Measurements from ENCODE around the gene RBL1. TPM values are rescaled to one million over a fixed set of nuclear protein-coding genes. Genes with fewer than 3 reads are reported as not detected.
A peak's percentile ranks its signal among the peaks of the same experiment; 100 is the strongest.
"Not testable (repeated sequence)": the region's sequence is repeated elsewhere in the genome, so short reads cannot be mapped to it uniquely, and the experiment has no call there.

Gene RBL1
- total RNA-seq, 6 experiments from 2014 or later: 1.8 to 3.9 (median 2.2) TPM

DNA sequence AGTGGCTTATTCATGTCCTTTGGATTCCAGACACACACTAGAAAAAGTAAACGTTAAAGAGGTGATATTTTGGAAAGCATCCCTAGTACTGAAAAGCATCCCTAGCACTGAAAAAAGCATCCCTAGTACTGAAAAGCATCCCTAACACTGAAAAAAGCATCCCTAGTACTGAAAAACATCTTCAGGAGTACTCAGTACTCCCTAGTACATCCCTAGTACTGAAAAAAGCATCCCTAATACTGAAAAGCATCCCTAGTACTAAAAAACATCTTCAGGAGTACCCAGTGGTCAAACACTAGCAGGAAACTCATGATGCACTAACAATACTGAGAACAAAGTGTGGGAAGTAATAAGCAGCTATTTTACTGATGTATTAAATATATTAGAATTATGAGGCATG is 98.7 kb downstream of the RBL1 start:
- intact Hi-C loops (cut with DNase I): no loop called here
- H3K36me3 ChIP-seq: no peaks in the 10 kb centered on the region
- WGBS (ENCODE audit: insufficient coverage, low coverage, low lambda C conversion rate, missing lambda C conversion rate): 47% methylated on average over 1 of the region's 1 CpG

DNA sequence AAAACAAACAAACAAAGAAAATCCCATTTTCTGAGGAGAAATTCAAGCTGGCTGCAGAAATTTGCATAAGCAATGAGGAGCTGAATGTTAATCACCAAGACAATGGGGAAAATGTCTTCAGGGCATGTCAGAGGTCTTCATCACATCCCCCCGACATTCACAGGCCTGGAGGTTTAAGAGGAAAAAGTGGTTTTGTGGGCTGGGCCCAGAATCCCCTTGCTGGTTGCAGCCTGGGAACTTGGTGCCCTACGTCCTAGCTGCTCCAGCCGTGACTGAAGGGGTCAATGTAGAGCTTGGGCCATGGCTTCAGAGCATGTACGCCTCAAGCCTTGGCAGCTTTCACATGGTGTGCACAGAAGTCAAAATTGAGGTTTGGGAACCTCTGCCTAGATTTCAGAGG is 101.6 kb downstream of the RBL1 start:
- H3K4me3 ChIP-seq; intact Hi-C loops (cut with DNase I); ATAC-seq; H3K27ac ChIP-seq; H3K27me3 ChIP-seq; H3K4me1 ChIP-seq; H3K36me3 ChIP-seq; H3K9me3 ChIP-seq; DNase-seq: not testable (repeated sequence)
- 100% methylated on average over 1 of the region's 4 CpGs for WGBS (ENCODE audit: insufficient coverage, low coverage, low lambda C conversion rate, missing lambda C conversion rate)

More for the DNA sequence above, 98.7 kb downstream of the RBL1 start:
- no peak overlapping the region for H3K27ac ChIP-seq
- DNase-seq (no peak), ATAC-seq (no peak)
- no peaks in the 10 kb centered on the region for H3K4me1 ChIP-seq
- no peaks in the 10 kb centered on the region for H3K27me3 ChIP-seq
- no peaks in the 10 kb centered on the region for H3K9me3 ChIP-seq
- TF ChIP-seq, protein P1, sequence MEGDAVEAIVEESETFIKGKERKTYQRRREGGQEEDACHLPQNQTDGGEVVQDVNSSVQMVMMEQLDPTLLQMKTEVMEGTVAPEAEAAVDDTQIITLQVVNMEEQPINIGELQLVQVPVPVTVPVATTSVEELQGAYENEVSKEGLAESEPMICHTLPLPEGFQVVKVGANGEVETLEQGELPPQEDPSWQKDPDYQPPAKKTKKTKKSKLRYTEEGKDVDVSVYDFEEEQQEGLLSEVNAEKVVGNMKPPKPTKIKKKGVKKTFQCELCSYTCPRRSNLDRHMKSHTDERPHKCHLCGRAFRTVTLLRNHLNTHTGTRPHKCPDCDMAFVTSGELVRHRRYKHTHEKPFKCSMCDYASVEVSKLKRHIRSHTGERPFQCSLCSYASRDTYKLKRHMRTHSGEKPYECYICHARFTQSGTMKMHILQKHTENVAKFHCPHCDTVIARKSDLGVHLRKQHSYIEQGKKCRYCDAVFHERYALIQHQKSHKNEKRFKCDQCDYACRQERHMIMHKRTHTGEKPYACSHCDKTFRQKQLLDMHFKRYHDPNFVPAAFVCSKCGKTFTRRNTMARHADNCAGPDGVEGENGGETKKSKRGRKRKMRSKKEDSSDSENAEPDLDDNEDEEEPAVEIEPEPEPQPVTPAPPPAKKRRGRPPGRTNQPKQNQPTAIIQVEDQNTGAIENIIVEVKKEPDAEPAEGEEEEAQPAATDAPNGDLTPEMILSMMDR (IDR thresholded peaks at IDR 0.05): no peak
- TF ChIP-seq POLR2A (IDR thresholded peaks at IDR 0.05): no peak
- no peak overlapping the region for H3K4me3 ChIP-seq

DNA sequence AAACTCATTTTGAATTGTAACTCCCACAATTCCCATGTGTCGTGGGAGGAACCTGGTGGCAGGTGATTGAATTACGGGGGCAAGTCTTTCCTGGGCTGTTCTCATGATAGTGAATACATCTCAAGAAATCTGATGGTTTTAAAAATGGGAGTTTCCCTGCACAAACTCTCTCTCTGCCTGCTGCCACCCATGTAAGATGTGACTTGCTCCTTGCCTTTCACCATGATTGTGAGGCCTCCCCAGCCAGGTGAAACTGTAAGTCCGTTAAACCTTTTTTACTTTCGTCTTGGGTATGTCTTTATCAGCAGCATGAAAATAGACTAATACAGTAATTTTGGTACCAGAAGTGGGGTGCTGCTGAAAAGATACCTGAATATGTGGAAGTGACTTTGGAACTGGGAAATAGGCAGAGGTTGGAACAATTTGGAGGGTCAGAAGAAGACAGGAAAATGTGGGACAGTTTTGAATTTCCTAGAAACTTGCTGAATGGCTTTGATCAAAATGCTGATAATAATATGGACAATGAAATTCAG is 102.9 kb downstream of the RBL1 start:
- no peak overlapping the region for H3K27ac ChIP-seq
- H3K4me1 ChIP-seq: no peaks in the 10 kb centered on the region
- no peaks in the 10 kb centered on the region for H3K36me3 ChIP-seq
- WGBS (ENCODE audit: insufficient coverage, low coverage, low lambda C conversion rate, missing lambda C conversion rate): 89% methylated on average over 4 of the region's 4 CpGs
- ATAC-seq: no peak
- intact Hi-C loops (cut with DNase I): no loop called here
- H3K27me3 ChIP-seq: no peaks in the 10 kb centered on the region
- H3K4me3 ChIP-seq: no peak overlapping the region
- no peaks in the 10 kb centered on the region for H3K9me3 ChIP-seq
- TF ChIP-seq POLR2A (IDR thresholded peaks at IDR 0.05): no peak
- TF ChIP-seq, protein P1 (IDR thresholded peaks at IDR 0.05): no peak
- no peak for DNase-seq

DNA sequence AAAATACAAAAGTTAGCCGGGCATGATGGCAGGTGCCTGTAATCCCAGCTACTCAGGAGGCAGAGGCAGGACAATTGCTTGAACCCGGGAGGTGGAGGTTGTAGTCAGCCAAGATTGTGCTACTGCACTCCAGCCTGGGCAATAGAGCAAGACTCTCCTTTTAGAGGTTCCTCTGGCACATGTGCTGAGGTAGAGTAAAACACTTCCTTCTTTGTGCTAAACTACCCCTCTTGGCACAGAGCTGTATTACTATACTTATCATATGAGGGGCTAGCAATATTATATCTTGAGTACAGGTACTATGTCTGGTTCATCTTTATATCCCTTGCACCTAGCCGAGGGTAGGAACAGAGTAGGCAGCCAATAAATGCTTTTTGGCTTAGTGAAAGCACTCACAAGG is 104.1 kb downstream of the RBL1 start:
- no peaks in the 10 kb centered on the region for H3K9me3 ChIP-seq
- no peak overlapping the region for H3K4me3 ChIP-seq
- H3K4me1 ChIP-seq: no peaks in the 10 kb centered on the region
- DNase-seq: no peak
- intact Hi-C loops (cut with DNase I): no loop called here
- WGBS (ENCODE audit: insufficient coverage, low coverage, low lambda C conversion rate, missing lambda C conversion rate): 77% methylated on average over 2 of the region's 3 CpGs
- ATAC-seq: peak in 1 of 4 donors; percentile 32
- no peaks in the 10 kb centered on the region for H3K27me3 ChIP-seq
- TF ChIP-seq, protein P1 (IDR thresholded peaks at IDR 0.05): no peak
- no peak for TF ChIP-seq POLR2A (IDR thresholded peaks at IDR 0.05)
- no peaks in the 10 kb centered on the region for H3K36me3 ChIP-seq
- H3K27ac ChIP-seq: no peak overlapping the region

DNA sequence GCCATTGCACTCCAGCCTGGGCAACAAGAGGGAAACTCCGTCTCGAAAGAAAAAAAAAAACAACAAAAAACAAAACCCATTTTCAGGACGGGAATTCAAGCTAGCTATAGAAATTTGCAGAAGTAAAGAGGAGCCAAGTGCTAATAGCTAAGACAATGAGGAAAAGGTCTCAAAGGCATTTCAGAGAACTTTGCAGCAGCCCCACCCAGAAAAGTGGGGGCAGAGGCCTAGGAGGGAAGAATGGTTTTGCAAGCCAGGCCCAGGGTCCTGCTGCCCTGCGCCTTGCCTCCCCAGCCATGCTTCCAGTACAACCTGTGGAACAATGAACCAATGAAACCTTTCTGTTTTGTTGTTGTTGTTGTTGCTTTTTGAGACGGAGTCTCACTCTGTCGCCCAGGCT is 106.0 kb downstream of the RBL1 start:
- H3K36me3 ChIP-seq: no peaks in the 10 kb centered on the region
- TF ChIP-seq POLR2A (IDR thresholded peaks at IDR 0.05): no peak
- TF ChIP-seq, protein P1 (IDR thresholded peaks at IDR 0.05): no peak
- intact Hi-C loops (cut with DNase I): no loop called here
- ATAC-seq (peak; percentile 32 to 76 (median 46)), DNase-seq (no peak)
- no peak overlapping the region for H3K27ac ChIP-seq
- H3K27me3 ChIP-seq: no peaks in the 10 kb centered on the region
- H3K4me1 ChIP-seq: no peaks in the 10 kb centered on the region
- 80% methylated on average over 3 of the region's 6 CpGs for WGBS (ENCODE audit: insufficient coverage, low coverage, low lambda C conversion rate, missing lambda C conversion rate)
- no peaks in the 10 kb centered on the region for H3K9me3 ChIP-seq
- H3K4me3 ChIP-seq: no peak overlapping the region

Measured in right lobe of liver (tissue), 6 donors.